Measurements from ENCODE around the gene SPDL1. TPM values are rescaled to one million over a fixed set of nuclear protein-coding genes. Genes with fewer than 3 reads are reported as not detected.
"Not testable (repeated sequence)": the region's sequence is repeated elsewhere in the genome, so short reads cannot be mapped to it uniquely, and the experiment has no call there.

Gene SPDL1
- total RNA-seq, 1 experiment from 2014 or later: 51.3 TPM

GRCh38 chr5:169610606-169611005, 27.0 kb downstream of the SPDL1 start:
- no peak overlapping the region for H3K27ac Mint-ChIP-seq (ENCODE audit: low read depth, unreplicated experiment)
- POLR2A ChIA-PET: no interaction called here
- CTCF ChIA-PET: interaction anchor here (0.6 to 0.8 kb wide), 3 partner anchors 21 to 1022 kb away, joined by 3 to 4 read pairs (median 4); partner anchors contain the start of gene SPDL1
- no peak for TF ChIP-seq CTCF (IDR thresholded peaks at IDR 0.05; ENCODE audit: unreplicated experiment)
- H3K4me3 Mint-ChIP-seq (ENCODE audit: unreplicated experiment): no peak overlapping the region
- no peaks in the 10 kb centered on the region for H3K27me3 Mint-ChIP-seq (ENCODE audit: insufficient read depth, unreplicated experiment)
- no TSS peak for BruUV-seq (replicated peaks)
- DNase-seq (ENCODE audit: unreplicated experiment): no peak
- intact Hi-C loops (cut with micrococcal nuclease): no loop called here
- no peaks in the 10 kb centered on the region for H3K36me3 Mint-ChIP-seq (ENCODE audit: insufficient read depth, unreplicated experiment)
- no peaks in the 10 kb centered on the region for H3K4me1 Mint-ChIP-seq (ENCODE audit: insufficient read depth, unreplicated experiment)
- peaks cover 20% of the 10 kb centered on the region for H3K9me3 Mint-ChIP-seq (ENCODE audit: unreplicated experiment)

- peaks cover 18% of the 10 kb centered on the region for H3K9me3 Mint-ChIP-seq (ENCODE audit: unreplicated experiment)
- no peaks in the 10 kb centered on the region for H3K4me1 Mint-ChIP-seq (ENCODE audit: insufficient read depth, unreplicated experiment)
- intact Hi-C loops (cut with micrococcal nuclease): no loop called here
- TF ChIP-seq CTCF (IDR thresholded peaks at IDR 0.05; ENCODE audit: unreplicated experiment): no peak
- H3K27ac Mint-ChIP-seq (ENCODE audit: low read depth, unreplicated experiment): no peak overlapping the region
- ChIA-PET POLR2A (interaction anchor here (1.0 kb wide), 1 partner anchor 9 kb away, joined by 3 read pairs; no protein-coding TSS in a partner anchor), CTCF (no interaction called here)
- H3K4me3 Mint-ChIP-seq (ENCODE audit: unreplicated experiment): no peak overlapping the region
- BruUV-seq (replicated peaks): no TSS peak
- no peak for DNase-seq (ENCODE audit: unreplicated experiment)
- H3K36me3 Mint-ChIP-seq (ENCODE audit: insufficient read depth, unreplicated experiment): no peaks in the 10 kb centered on the region
- H3K27me3 Mint-ChIP-seq (ENCODE audit: insufficient read depth, unreplicated experiment): no peaks in the 10 kb centered on the region
Observed at GRCh38 chr5:169615561-169615960, 32.0 kb downstream of the SPDL1 start.

GRCh38 chr5:169624307-169624706, 40.7 kb downstream of the SPDL1 start:
- H3K9me3 Mint-ChIP-seq (ENCODE audit: unreplicated experiment); H3K36me3 Mint-ChIP-seq (ENCODE audit: insufficient read depth, unreplicated experiment); H3K4me3 Mint-ChIP-seq (ENCODE audit: unreplicated experiment); intact Hi-C loops (cut with micrococcal nuclease); H3K27me3 Mint-ChIP-seq (ENCODE audit: insufficient read depth, unreplicated experiment); H3K27ac Mint-ChIP-seq (ENCODE audit: low read depth, unreplicated experiment); POLR2A ChIA-PET; BruUV-seq (replicated peaks); DNase-seq (ENCODE audit: unreplicated experiment): not testable (repeated sequence)
- peaks cover 24% of the 10 kb centered on the region for H3K4me1 Mint-ChIP-seq (ENCODE audit: insufficient read depth, unreplicated experiment)
- CTCF ChIA-PET: interaction anchor here (0.9 to 1.0 kb wide), 2 partner anchors 43 to 357 kb away, joined by 3 read pairs; no protein-coding TSS in a partner anchor

- Mint-ChIP-seq H3K4me1 (ENCODE audit: insufficient read depth, unreplicated experiment) (peaks cover 47% of the 10 kb centered on the region), H3K27ac (ENCODE audit: low read depth, unreplicated experiment) (no peak overlapping the region), H3K9me3 (ENCODE audit: unreplicated experiment) (peaks cover 7% of the 10 kb centered on the region), H3K4me3 (ENCODE audit: unreplicated experiment) (no peak overlapping the region), H3K36me3 (ENCODE audit: insufficient read depth, unreplicated experiment) (no peaks in the 10 kb centered on the region), H3K27me3 (ENCODE audit: insufficient read depth, unreplicated experiment) (no peaks in the 10 kb centered on the region)
- BruUV-seq (replicated peaks): no TSS peak
- ChIA-PET CTCF (no interaction called here), POLR2A (no interaction called here)
- peak; percentile 81 for DNase-seq (ENCODE audit: unreplicated experiment)
- TF ChIP-seq CTCF (IDR thresholded peaks at IDR 0.05; ENCODE audit: unreplicated experiment): no peak
- intact Hi-C loops (cut with micrococcal nuclease): no loop called here
Observed at GRCh38 chr5:169626779-169627178, 43.2 kb downstream of the SPDL1 start.

- Mint-ChIP-seq H3K36me3 (ENCODE audit: insufficient read depth, unreplicated experiment) (no peaks in the 10 kb centered on the region), H3K4me1 (ENCODE audit: insufficient read depth, unreplicated experiment) (peaks cover 54% of the 10 kb centered on the region), H3K27ac (ENCODE audit: low read depth, unreplicated experiment) (no peak overlapping the region), H3K4me3 (ENCODE audit: unreplicated experiment) (no peak overlapping the region), H3K27me3 (ENCODE audit: insufficient read depth, unreplicated experiment) (no peaks in the 10 kb centered on the region), H3K9me3 (ENCODE audit: unreplicated experiment) (peaks cover 7% of the 10 kb centered on the region)
- CTCF ChIA-PET: no interaction called here
- DNase-seq (ENCODE audit: unreplicated experiment): no peak
- BruUV-seq (replicated peaks): no TSS peak
- POLR2A ChIA-PET: no interaction called here
- no peak for TF ChIP-seq CTCF (IDR thresholded peaks at IDR 0.05; ENCODE audit: unreplicated experiment)
- intact Hi-C loops (cut with micrococcal nuclease): no loop called here
Observed at GRCh38 chr5:169627551-169627950, 44.0 kb downstream of the SPDL1 start.
